ENCODE results near the gene WWP2.

Gene WWP2

GRCh38 chr16:69858191-69859104 lies 96.3 kb downstream of the WWP2 start:
- DNase-seq (ENCODE audit: low read depth in 2 of 2) = no peak

GRCh38 chr16:69859105-69859989 lies 97.2 kb downstream of the WWP2 start:
- no peak for DNase-seq (ENCODE audit: low read depth in 2 of 2)

- no peak for DNase-seq (ENCODE audit: low read depth in 2 of 2)
These were observed 98.4 kb downstream of the WWP2 start for GRCh38 chr16:69860233-69861231.

- DNase-seq (ENCODE audit: low read depth in 2 of 2) = no peak
These were observed 99.3 kb downstream of the WWP2 start for GRCh38 chr16:69861292-69862030.

- no peak for DNase-seq (ENCODE audit: low read depth in 2 of 2)
These were observed 101.5 kb downstream of the WWP2 start for GRCh38 chr16:69863401-69864281.

- no peak for DNase-seq (ENCODE audit: low read depth in 2 of 2)
These were observed 103.6 kb downstream of the WWP2 start for GRCh38 chr16:69865701-69866100.

GRCh38 chr16:69867784-69868560 lies 105.8 kb downstream of the WWP2 start:
- DNase-seq (ENCODE audit: low read depth in 2 of 2) = no peak

GRCh38 chr16:69870761-69871160 lies 108.6 kb downstream of the WWP2 start:
- DNase-seq (ENCODE audit: low read depth in 2 of 2) = no peak

GRCh38 chr16:69871708-69872107 lies 109.6 kb downstream of the WWP2 start:
- DNase-seq (ENCODE audit: low read depth in 2 of 2) = no peak

GRCh38 chr16:69872888-69873287 lies 110.8 kb downstream of the WWP2 start:
- no peak for DNase-seq (ENCODE audit: low read depth in 2 of 2)

GRCh38 chr16:69873783-69874182 lies 111.7 kb downstream of the WWP2 start:
- DNase-seq (ENCODE audit: low read depth in 2 of 2) = no peak

GRCh38 chr16:69874271-69874670 lies 112.1 kb downstream of the WWP2 start:
- no peak for DNase-seq (ENCODE audit: low read depth in 2 of 2)

GRCh38 chr16:69880640-69881133 lies 118.6 kb downstream of the WWP2 start:
- DNase-seq (ENCODE audit: low read depth in 2 of 2) = no peak

- no peak for DNase-seq (ENCODE audit: low read depth in 2 of 2)
These were observed 119.0 kb downstream of the WWP2 start for GRCh38 chr16:69881141-69881540.

- DNase-seq (ENCODE audit: low read depth in 2 of 2) = no peak
These were observed 121.6 kb downstream of the WWP2 start for GRCh38 chr16:69883744-69884143.

GRCh38 chr16:69885722-69886121 lies 123.6 kb downstream of the WWP2 start:
- DNase-seq (ENCODE audit: low read depth in 2 of 2) = no peak

GRCh38 chr16:69886726-69887125 lies 124.6 kb downstream of the WWP2 start:
- no peak for DNase-seq (ENCODE audit: low read depth in 2 of 2)

GRCh38 chr16:69888005-69888590 lies 126.0 kb downstream of the WWP2 start:
- DNase-seq (ENCODE audit: low read depth in 2 of 2) = no peak
